ENCODE measurements around the gene EGFL7. TPM values are rescaled to one million over a fixed set of nuclear protein-coding genes. Genes with fewer than 3 reads are reported as not detected.
A peak's percentile ranks its signal among the peaks of the same experiment; 100 is the strongest.

EGFL7 gene
- total and polyA plus RNA-seq, 7 donors, result 34.7 to 73.4 (median 48.6) TPM

DNA sequence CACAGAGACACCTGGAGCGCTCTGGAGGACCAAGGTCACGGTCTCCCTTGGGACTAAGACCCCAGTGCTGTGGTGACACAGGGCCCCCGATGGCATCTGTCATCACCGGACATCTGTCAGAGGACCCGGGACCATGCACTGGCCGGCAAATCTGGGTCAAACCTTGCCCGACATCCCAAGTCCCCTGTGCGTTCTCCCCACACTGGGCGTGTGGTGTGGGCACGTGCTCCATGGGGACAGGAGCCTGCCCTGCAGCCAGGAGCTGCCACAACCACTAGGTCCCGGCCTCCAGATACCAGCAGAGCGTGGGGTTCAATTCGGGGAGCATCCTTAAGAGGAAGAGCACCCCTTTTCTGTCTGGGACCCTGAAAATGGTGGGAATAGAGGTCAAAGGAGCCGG, 21.0 kb downstream of the EGFL7 start:
- no peaks in the 10 kb centered on the region for H3K9me3 ChIP-seq
- no peaks in the 10 kb centered on the region for H3K36me3 ChIP-seq (ENCODE audit: insufficient read depth in 1 of 2, low read depth in 1 of 2)
- DNase-seq (no peak), ATAC-seq (no peak)
- H3K27me3 ChIP-seq (ENCODE audit: insufficient read depth in 3 of 3, low read length in 2 of 3), result no peaks in the 10 kb centered on the region
- 87 to 91% (median 88%) methylated on average over 14 of the region's 14 CpGs for WGBS, 3 donors
- peaks cover 29% of the 10 kb centered on the region for H3K4me1 ChIP-seq
- TF ChIP-seq, protein P1, sequence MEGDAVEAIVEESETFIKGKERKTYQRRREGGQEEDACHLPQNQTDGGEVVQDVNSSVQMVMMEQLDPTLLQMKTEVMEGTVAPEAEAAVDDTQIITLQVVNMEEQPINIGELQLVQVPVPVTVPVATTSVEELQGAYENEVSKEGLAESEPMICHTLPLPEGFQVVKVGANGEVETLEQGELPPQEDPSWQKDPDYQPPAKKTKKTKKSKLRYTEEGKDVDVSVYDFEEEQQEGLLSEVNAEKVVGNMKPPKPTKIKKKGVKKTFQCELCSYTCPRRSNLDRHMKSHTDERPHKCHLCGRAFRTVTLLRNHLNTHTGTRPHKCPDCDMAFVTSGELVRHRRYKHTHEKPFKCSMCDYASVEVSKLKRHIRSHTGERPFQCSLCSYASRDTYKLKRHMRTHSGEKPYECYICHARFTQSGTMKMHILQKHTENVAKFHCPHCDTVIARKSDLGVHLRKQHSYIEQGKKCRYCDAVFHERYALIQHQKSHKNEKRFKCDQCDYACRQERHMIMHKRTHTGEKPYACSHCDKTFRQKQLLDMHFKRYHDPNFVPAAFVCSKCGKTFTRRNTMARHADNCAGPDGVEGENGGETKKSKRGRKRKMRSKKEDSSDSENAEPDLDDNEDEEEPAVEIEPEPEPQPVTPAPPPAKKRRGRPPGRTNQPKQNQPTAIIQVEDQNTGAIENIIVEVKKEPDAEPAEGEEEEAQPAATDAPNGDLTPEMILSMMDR (IDR thresholded peaks at IDR 0.05), result no peak
- no peak overlapping the region for H3K27ac ChIP-seq
- intact Hi-C loops (cut with DNase I), result no loop called here
- no peak overlapping the region for H3K4me3 ChIP-seq

DNA sequence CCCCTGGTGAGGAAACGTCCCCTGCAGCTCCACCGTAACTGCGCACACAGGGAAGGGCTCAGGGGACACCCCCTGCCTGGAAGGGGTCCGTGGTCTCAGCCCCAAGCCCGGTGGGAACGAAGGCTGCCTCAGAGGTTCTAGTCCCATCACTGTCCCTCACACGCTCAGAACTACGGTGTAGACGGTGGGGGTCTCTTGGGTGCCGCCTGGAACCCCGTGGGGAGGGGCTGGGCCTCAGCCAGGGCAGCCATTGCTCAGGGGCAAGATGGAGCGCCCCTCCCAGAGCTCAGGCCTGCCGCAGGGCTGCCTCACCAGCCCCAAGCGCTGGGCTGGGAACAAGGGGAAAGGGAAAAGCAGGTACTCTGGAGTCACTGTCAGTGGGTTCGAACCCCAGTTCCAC, 21.6 kb downstream of the EGFL7 start:
- Histone ChIP-seq H3K27me3 (ENCODE audit: insufficient read depth in 3 of 3, low read length in 2 of 3) (no peaks in the 10 kb centered on the region), H3K9me3 (no peaks in the 10 kb centered on the region), H3K36me3 (ENCODE audit: insufficient read depth in 1 of 2, low read depth in 1 of 2) (no peaks in the 10 kb centered on the region), H3K4me1 (peaks cover 29% of the 10 kb centered on the region), H3K4me3 (no peak overlapping the region), H3K27ac (no peak overlapping the region)
- TF ChIP-seq, protein P1 (IDR thresholded peaks at IDR 0.05), result no peak
- intact Hi-C loops (cut with DNase I), result no loop called here
- ATAC-seq (no peak), DNase-seq (peak in 1 of 2 donors; percentile 45)
- WGBS, 3 donors, result 84 to 91% (median 85%) methylated on average over 15 of the region's 15 CpGs

DNA sequence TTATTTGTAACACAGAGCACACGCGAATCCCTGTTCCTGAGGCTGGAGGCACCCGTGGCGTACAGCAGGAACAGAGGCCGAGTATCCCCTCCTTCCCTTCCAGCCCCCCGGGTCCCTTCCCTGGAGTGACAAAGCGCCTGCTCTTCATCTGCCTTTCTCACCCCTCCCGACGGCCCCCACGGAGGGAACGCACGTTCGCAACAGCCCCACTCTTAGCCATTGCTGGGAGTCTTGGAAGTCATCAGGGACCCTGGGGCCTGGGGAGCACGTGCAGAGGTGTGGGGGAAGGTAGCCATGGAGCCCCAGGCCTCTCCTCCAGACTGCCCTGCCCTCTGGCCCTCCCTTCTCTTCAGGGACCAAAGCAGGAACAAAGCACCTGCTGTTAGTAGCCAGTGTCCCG, 22.1 kb downstream of the EGFL7 start:
- no peaks in the 10 kb centered on the region for H3K9me3 ChIP-seq
- no peaks in the 10 kb centered on the region for H3K36me3 ChIP-seq (ENCODE audit: insufficient read depth in 1 of 2, low read depth in 1 of 2)
- TF ChIP-seq, protein P1 (IDR thresholded peaks at IDR 0.05), result no peak
- peaks cover 29% of the 10 kb centered on the region for H3K4me1 ChIP-seq
- no peak overlapping the region for H3K27ac ChIP-seq
- ATAC-seq, result no peak
- no peak for DNase-seq
- WGBS, 3 donors, result 90 to 93% (median 91%) methylated on average over 15 of the region's 15 CpGs
- intact Hi-C loops (cut with DNase I), result no loop called here
- no peaks in the 10 kb centered on the region for H3K27me3 ChIP-seq (ENCODE audit: insufficient read depth in 3 of 3, low read length in 2 of 3)
- H3K4me3 ChIP-seq, result no peak overlapping the region

DNA sequence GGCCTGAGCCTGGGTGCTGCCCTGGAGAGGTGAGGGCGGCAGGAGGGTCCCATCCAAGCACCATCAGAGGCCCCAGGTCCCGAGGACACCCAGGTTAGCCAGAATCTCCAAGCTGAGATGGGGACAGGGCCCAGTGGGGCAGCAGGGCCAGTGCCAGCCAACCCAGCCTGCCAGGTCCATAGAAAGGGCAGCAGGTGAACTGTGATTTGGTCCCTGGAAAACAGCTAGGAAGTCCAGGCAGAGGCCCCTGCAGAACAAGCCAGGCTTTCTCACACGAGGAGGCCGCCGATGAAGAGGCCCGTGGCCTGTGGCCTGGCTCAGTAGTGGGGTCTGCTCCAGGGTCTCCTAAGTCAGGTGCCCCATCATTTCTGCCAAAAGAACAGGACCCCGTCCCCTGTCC, 22.5 kb downstream of the EGFL7 start:
- H3K9me3 ChIP-seq, result no peaks in the 10 kb centered on the region
- H3K27ac ChIP-seq, result no peak overlapping the region
- 82 to 87% (median 87%) methylated on average over 7 of the region's 7 CpGs for WGBS, 3 donors
- ATAC-seq, result no peak
- no peak for DNase-seq
- H3K27me3 ChIP-seq (ENCODE audit: insufficient read depth in 3 of 3, low read length in 2 of 3), result no peaks in the 10 kb centered on the region
- peak overlapping the region; percentile 92 for H3K4me3 ChIP-seq
- intact Hi-C loops (cut with DNase I), result no loop called here
- H3K4me1 ChIP-seq, result peaks cover 29% of the 10 kb centered on the region
- H3K36me3 ChIP-seq (ENCODE audit: insufficient read depth in 1 of 2, low read depth in 1 of 2), result no peaks in the 10 kb centered on the region
- TF ChIP-seq, protein P1 (IDR thresholded peaks at IDR 0.05), result no peak

DNA sequence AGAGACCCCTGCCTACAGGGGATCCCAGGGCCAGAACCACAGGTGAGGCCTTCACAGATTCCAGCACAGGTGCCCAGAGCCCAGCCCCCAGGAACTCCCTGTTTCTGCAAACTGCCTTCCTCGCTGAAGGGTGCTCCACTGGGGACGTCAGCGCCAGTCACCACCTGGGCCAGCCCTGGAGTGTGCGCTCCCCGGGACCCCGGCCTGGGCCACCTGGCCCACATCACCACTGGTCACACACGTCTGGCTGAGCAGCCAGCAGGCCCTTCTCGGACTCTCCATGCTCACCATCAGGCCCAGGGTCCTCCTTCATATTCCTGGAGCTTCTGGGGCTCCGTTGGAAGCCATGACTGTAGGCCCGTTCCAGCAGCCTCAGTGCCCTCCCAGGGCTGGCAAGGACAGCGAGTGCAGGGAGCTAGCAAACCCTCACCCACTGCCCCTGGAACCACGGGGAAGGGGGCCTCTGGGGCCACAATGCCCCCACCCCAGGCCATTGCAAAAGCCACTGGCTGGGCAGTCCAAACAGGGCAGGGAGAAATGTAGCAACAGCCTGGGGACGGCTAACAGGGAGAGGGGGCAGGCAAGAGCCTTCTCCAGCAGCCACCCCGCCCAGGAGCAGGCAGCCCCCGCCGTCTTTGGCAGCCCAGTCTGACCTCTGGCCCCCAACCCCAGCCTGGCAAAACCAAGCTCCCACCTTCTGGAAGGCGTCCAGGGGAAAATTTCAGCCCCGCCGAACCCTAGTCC, 23.2 kb downstream of the EGFL7 start:
- ATAC-seq (no peak), DNase-seq (peak in 1 of 2 donors; percentile 63)
- no peaks in the 10 kb centered on the region for H3K36me3 ChIP-seq (ENCODE audit: insufficient read depth in 1 of 2, low read depth in 1 of 2)
- H3K9me3 ChIP-seq, result no peaks in the 10 kb centered on the region
- 45 to 48% (median 47%) methylated on average over 18 to 19 of the region's 19 CpGs for WGBS, 3 donors
- peaks cover 33% of the 10 kb centered on the region for H3K4me1 ChIP-seq
- peak overlapping the region; percentile 92 for H3K4me3 ChIP-seq
- no peaks in the 10 kb centered on the region for H3K27me3 ChIP-seq (ENCODE audit: insufficient read depth in 3 of 3, low read length in 2 of 3)
- intact Hi-C loops (cut with DNase I), result no loop called here
- TF ChIP-seq, protein P1 (IDR thresholded peaks at IDR 0.05), result no peak
- no peak overlapping the region for H3K27ac ChIP-seq
